OCI-LY1 (cell line): ENCODE results near the gene HMCN2.

ENCODE experiments used
- H2AFZ ChIP-seq: fragments of 200-600 bp; sonication (generic), shearing (Covaris generic); 2 replicates; pipeline ENCODE4 v1.6.0; 2014; ENCODE audit warnings: antibody characterized with exemption, mild to moderate bottlenecking, low read length
- H3F3A ChIP-seq: fragments of 200-600 bp; sonication (generic), shearing (Covaris generic); 2 replicates; pipeline ENCODE4 v1.6.0; 2014; ENCODE audit warnings: mild to moderate bottlenecking, antibody characterized with exemption, low read length, moderate library complexity; ENCODE audit not compliant: insufficient read depth
- H3K27ac ChIP-seq: fragments of 200-600 bp; sonication (generic); 2 replicates; pipeline ENCODE4 v1.5.1; 2014; ENCODE audit warnings: low read length, mixed run types, mild to moderate bottlenecking, low read depth; ENCODE audit not compliant: poor library complexity, severe bottlenecking
- H3K27me3 ChIP-seq: fragments of 200-600 bp; sonication (generic); 2 replicates; pipeline ENCODE4 v1.6.0; 2014; ENCODE audit warnings: antibody characterized with exemption, mild to moderate bottlenecking, low read length, moderate library complexity; ENCODE audit not compliant: insufficient read depth
- H3K36me3 ChIP-seq: fragments of 200-600 bp; sonication (generic); 2 replicates; pipeline ENCODE4 v1.6.1; 2014; ENCODE audit warnings: mild to moderate bottlenecking, antibody characterized with exemption, low read length, moderate library complexity, mixed read lengths; ENCODE audit not compliant: insufficient read depth
- H3K4me1 ChIP-seq: fragments of 200-600 bp; sonication (generic); 2 replicates; pipeline ENCODE4 v1.5.1; 2014; ENCODE audit warnings: mild to moderate bottlenecking, low read length, moderate library complexity; ENCODE audit not compliant: insufficient read depth, severe bottlenecking
- H3K4me2 ChIP-seq: fragments of 200-600 bp; sonication (generic), shearing (Covaris generic); 2 replicates; pipeline ENCODE4 v1.6.1; 2014; ENCODE audit warnings: low read length
- H3K4me3 ChIP-seq: fragments of 200-600 bp; sonication (generic); 2 replicates; pipeline ENCODE4 v1.5.1; 2014; ENCODE audit warnings: low read length, low read depth, mild to moderate bottlenecking, mixed read lengths; ENCODE audit not compliant: poor library complexity, severe bottlenecking
- H3K79me2 ChIP-seq: fragments of 200-600 bp; shearing (Covaris generic); 2 replicates; pipeline ENCODE4 v1.6.1; 2016; ENCODE audit warnings: mixed run types, low read length, mixed read lengths; ENCODE audit not compliant: insufficient read depth
- H3K9ac ChIP-seq: fragments of 200-600 bp; sonication (generic), shearing (Covaris generic); 2 replicates; pipeline ENCODE4 v1.6.1; 2014; ENCODE audit warnings: mild to moderate bottlenecking, low read length, mixed read lengths
- H3K9me2 ChIP-seq: fragments of 200-600 bp; sonication (generic), shearing (Covaris generic); 2 replicates; pipeline ENCODE4 v1.6.1; 2014; ENCODE audit warnings: low read depth, mild to moderate bottlenecking, low read length, mixed read lengths
- H3K9me3 ChIP-seq: fragments of 200-600 bp; shearing (Covaris generic); 2 replicates; pipeline ENCODE4 v1.6.1; 2014; ENCODE audit warnings: low read length, mixed read lengths
- H4K20me1 ChIP-seq: fragments of 200-600 bp; sonication (generic), shearing (Covaris generic); 2 replicates; pipeline ENCODE4 v1.6.0; 2016; ENCODE audit warnings: mild to moderate bottlenecking, low read length; ENCODE audit not compliant: insufficient read depth
- EZH2 ChIP-seq: fragments of 200-600 bp; sonication (generic), shearing (Covaris generic); IDR thresholded peaks from 2 replicates; pipeline ENCODE4 v1.8.0; 2017; ENCODE audit warnings: borderline replicate concordance, mixed run types, mild to moderate bottlenecking, antibody characterized with exemption, low read length, moderate library complexity, mixed read lengths
- TF ChIP-seq, protein P1 (sequence below): fragments of 200-600 bp; sonication (generic), shearing (Covaris generic); IDR thresholded peaks from 2 replicates; pipeline ENCODE4 v1.5.1; 2017; ENCODE audit warnings: mild to moderate bottlenecking, antibody characterized with exemption, low read length, moderate library complexity, mixed read lengths

The HMCN2 gene

DNA sequence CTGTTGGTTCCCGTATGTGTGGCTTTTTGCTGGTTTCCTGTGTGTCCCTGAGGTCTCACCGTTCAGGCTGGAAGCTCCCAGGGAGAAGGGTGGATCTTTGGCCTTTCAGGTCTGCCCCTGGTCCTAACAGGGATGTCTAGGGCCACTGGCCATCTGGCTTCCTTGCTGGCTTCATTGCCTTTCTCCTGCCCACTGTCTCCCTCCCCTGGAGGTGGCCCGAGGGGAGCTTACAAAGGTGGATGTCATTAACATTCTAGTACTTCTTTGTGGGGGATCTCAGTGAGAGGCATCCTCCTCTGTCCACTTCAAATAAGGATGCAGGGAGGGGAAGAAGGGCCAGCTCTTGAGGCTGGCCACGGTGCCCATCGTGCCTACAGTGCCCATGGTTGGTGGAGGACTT, 35.2 kb downstream of the HMCN2 start:
- H3K9me3 ChIP-seq = no peaks in the 10 kb centered on the region
- H3K36me3 ChIP-seq = no peaks in the 10 kb centered on the region
- no peak overlapping the region for H3K4me2 ChIP-seq
- no peaks in the 10 kb centered on the region for H3K9me2 ChIP-seq
- H3K9ac ChIP-seq = no peak overlapping the region
- TF ChIP-seq EZH2 = no peak
- TF ChIP-seq, protein P1, sequence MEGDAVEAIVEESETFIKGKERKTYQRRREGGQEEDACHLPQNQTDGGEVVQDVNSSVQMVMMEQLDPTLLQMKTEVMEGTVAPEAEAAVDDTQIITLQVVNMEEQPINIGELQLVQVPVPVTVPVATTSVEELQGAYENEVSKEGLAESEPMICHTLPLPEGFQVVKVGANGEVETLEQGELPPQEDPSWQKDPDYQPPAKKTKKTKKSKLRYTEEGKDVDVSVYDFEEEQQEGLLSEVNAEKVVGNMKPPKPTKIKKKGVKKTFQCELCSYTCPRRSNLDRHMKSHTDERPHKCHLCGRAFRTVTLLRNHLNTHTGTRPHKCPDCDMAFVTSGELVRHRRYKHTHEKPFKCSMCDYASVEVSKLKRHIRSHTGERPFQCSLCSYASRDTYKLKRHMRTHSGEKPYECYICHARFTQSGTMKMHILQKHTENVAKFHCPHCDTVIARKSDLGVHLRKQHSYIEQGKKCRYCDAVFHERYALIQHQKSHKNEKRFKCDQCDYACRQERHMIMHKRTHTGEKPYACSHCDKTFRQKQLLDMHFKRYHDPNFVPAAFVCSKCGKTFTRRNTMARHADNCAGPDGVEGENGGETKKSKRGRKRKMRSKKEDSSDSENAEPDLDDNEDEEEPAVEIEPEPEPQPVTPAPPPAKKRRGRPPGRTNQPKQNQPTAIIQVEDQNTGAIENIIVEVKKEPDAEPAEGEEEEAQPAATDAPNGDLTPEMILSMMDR = no peak
- no peaks in the 10 kb centered on the region for H3F3A ChIP-seq
- no peaks in the 10 kb centered on the region for H4K20me1 ChIP-seq
- H3K79me2 ChIP-seq = no peaks in the 10 kb centered on the region
- H3K4me1 ChIP-seq = no peaks in the 10 kb centered on the region
- no peak overlapping the region for H2AFZ ChIP-seq
- no peaks in the 10 kb centered on the region for H3K27me3 ChIP-seq
- H3K4me3 ChIP-seq = no peak overlapping the region
- H3K27ac ChIP-seq = no peak overlapping the region

DNA sequence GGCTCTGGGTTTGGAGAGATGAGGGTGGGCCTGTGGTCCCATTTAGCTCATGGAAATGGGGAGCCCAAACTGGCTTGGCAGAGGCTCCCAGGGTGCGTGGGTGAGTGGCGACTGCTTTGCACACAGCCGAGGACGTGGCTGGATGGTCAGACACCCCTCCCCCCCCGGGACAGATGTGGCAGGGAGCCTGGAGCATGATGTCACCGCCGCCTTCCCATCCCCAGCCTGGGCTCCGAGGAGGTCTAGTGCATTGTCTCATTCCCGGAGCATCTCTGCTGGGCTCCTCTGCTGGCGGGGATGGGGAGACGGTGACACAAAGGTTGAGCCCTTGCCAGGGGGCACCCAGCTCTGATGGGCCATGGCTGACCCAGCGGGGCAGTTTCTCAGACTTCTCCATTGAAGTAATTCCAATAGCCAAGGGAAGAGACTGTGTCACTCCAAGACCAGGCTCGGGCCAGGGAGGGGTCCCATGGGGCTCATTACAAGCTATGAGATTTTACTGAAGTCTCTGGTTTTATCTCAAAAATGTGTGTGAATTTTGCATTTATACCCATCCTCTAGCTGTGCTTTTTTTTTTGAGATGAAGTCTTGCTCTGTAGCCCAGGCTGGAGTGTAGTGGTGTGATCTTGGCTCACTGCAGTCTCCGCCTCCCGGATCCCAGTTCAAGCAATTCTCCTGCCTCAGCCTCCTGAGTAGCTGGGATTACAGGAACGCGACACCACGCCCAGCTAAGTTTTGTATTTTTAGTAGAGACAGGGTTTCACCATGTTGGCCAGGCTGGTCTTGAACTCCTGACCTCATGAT, 36.1 kb downstream of the HMCN2 start:
- H3K9me2 ChIP-seq = no peaks in the 10 kb centered on the region

DNA sequence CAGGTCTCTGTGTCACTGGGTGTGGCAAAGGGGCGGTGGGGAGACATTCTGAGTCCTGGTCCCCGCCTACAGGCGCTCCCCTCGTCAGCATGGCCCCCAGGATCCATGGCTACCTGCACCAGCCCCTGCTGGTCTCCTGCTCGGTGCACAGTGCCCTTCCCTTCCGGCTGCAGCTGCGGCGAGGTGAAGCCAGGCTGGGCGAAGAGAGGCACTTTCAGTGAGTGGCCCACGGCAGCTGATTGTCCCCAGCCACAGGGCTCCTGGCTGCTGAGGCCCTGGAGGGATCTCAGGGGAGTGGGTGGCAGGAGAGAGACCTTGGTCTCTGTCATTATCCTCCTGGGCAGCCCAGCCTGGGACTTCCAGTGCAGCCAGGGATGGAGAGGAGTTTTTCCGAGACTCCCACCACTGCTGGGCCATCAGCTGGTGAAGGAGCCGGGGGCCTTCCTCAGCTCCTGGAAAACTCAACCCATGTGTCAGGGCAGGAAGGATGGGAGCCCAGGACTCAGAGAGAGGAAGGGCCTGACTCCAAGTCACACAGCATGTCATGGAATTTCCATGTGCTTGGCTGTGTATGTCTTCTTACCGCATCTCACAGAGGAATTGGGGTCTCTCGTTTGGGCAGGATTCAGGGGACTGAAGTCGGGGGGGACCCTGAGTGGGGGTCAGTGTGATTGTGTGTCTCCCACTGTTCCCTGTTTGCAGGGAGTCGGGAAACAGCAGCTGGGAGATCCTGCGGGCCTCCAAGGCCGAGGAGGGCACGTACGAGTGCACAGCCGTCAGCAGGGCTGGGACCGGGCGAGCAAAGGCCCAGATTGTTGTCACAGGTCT, 37.4 kb downstream of the HMCN2 start:
- no peaks in the 10 kb centered on the region for H4K20me1 ChIP-seq
- no peaks in the 10 kb centered on the region for H3K9me2 ChIP-seq
- H2AFZ ChIP-seq = no peak overlapping the region
- no peaks in the 10 kb centered on the region for H3K4me1 ChIP-seq
- H3K4me2 ChIP-seq = no peak overlapping the region
- no peak overlapping the region for H3K27ac ChIP-seq
- H3F3A ChIP-seq = no peaks in the 10 kb centered on the region
- no peaks in the 10 kb centered on the region for H3K79me2 ChIP-seq
- no peaks in the 10 kb centered on the region for H3K9me3 ChIP-seq
- TF ChIP-seq, protein P1 = no peak
- TF ChIP-seq EZH2 = no peak
- H3K36me3 ChIP-seq = no peaks in the 10 kb centered on the region
- H3K4me3 ChIP-seq = no peak overlapping the region
- H3K27me3 ChIP-seq = no peaks in the 10 kb centered on the region
- no peak overlapping the region for H3K9ac ChIP-seq

More for the DNA sequence above, 36.1 kb downstream of the HMCN2 start:
- no peaks in the 10 kb centered on the region for H3F3A ChIP-seq
- H3K4me1 ChIP-seq = no peaks in the 10 kb centered on the region
- H3K27ac ChIP-seq = no peak overlapping the region
- no peak overlapping the region for H3K4me2 ChIP-seq
- no peaks in the 10 kb centered on the region for H3K9me3 ChIP-seq
- no peak overlapping the region for H3K9ac ChIP-seq
- no peaks in the 10 kb centered on the region for H3K36me3 ChIP-seq
- H2AFZ ChIP-seq = no peak overlapping the region
- no peak for TF ChIP-seq EZH2
- TF ChIP-seq, protein P1 = no peak
- H3K4me3 ChIP-seq = no peak overlapping the region
- no peaks in the 10 kb centered on the region for H4K20me1 ChIP-seq
- H3K27me3 ChIP-seq = no peaks in the 10 kb centered on the region
- H3K79me2 ChIP-seq = no peaks in the 10 kb centered on the region
